SIG-M5 treated with dmso at 0.1 percent for 504 hours (cell line): Measurements from ENCODE around the gene BAIAP3.
"Not testable (repeated sequence)": the region's sequence is repeated elsewhere in the genome, so short reads cannot be mapped to it uniquely, and the experiment has no call there.

Experiments
- DNase-seq: peaks from one replicate; lab custom pipeline; 2025; ENCODE audit not compliant: unreplicated experiment; lab: John Stamatoyannopoulos, UW

Gene BAIAP3

GRCh38 chr16:1315081-1316032 lies 18.1 kb upstream of the BAIAP3 start:
- no peak for DNase-seq

GRCh38 chr16:1316033-1316405 lies 17.4 kb upstream of the BAIAP3 start:
- no peak for DNase-seq

DNA sequence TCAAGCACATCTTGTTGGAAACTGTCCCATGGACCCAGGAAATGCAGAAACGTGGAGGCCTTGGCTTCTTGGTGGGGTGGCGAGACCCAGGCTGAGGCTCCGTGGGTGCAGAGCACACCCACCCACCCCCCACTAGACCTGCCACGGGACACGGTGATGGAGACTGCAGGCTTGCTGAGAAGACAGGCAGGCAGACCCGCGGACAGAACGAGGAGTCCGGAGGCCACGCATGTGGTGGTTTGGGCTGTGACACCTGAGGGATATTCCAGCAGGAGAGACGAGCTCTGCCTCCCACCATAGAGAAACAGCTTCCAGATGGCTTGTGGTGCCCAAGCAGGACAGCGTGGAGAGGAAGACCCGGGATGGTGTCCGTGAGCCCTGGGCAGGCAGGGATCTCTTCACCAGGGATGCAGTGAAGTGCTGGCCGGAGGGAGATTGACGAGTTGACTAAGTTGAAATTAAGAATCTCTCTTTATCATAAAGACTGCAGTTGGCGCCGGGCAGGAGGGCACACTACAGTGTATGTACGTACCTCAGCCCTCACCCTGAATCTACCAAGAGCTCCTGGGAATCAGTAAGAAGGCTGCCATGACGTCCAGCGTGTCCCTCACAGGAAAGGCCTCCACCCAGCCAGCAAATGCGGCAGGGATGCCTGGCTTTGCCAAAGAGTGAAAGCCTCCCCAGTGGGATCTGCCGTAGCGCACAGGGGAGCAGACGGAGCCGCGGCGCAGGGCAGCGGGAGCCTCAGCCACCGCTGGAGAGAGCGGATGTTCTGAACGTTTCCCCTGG lies 15.8 kb upstream of the BAIAP3 start:
- DNase-seq: no peak

- no peak for DNase-seq
Observed at GRCh38 chr16:1318268-1318545, 15.2 kb upstream of the BAIAP3 start.

- DNase-seq: no peak
Observed at GRCh38 chr16:1319041-1319440, 14.4 kb upstream of the BAIAP3 start.

- DNase-seq: no peak
Observed at GRCh38 chr16:1320097-1320496, 13.3 kb upstream of the BAIAP3 start.

DNA sequence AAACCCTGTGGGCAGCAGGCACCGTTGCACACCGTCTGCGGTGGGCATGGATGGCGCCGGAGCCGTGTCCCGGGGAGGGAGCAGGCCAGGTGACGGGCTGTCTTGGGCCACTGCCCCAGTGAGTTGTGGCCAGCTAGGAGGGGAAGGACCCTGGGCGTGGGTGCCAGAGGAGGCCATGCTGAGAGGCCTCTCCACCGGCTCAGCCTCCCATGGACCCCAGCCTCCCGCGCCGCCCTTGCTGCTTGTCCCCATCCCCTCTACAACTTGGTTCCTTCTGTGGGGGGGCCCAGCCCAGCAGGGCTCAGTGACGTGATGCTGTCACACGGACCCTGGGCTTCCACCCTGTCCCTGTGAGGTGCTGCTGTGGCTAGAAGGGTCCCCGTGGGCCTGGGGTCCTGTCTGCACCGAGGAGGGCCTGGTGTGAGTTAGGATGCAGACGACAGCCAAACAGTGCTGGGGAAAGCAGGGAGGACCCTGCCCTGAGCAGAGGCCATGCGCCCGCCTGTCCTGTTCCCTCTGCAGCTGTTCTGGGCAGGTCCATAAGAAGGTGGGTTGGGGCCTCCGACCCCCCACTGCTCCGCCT lies 12.7 kb upstream of the BAIAP3 start:
- no peak for DNase-seq

- DNase-seq: no peak
Observed at GRCh38 chr16:1322407-1322806, 11.0 kb upstream of the BAIAP3 start.

GRCh38 chr16:1323296-1324239 lies 9.9 kb upstream of the BAIAP3 start:
- no peak for DNase-seq

DNA sequence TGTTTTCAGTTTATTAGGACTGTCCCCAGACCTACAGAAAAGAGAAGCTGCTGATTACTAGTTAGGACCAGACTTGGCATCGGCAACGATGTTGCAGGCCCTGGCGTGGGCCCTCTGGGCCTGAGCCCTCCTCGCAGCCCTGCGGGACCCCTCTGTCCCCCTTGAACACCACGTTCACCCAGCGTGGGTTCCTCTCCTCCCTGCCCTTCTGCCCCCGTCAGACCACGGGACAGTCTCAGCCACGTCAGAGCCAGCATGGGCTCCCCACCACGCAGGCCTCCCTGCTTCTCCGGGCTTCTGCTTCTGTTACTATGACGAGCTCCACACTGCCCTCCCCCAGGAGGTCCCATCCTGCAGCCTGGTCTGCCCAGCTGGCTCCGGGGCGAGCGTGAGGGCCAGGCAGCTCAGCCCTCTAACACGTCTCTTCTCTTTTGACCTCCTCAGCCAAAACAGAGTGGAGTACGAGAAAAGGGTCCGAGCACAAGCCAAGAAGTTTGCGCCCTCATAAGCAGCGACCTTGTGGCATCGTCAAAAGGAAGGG lies 9.1 kb upstream of the BAIAP3 start:
- DNase-seq: no peak

GRCh38 chr16:1325261-1325660 lies 8.2 kb upstream of the BAIAP3 start:
- DNase-seq: no peak

GRCh38 chr16:1325673-1326371 lies 7.6 kb upstream of the BAIAP3 start:
- no peak for DNase-seq

GRCh38 chr16:1326391-1326790 lies 7.1 kb upstream of the BAIAP3 start:
- DNase-seq: no peak

GRCh38 chr16:1326946-1327618 lies 6.4 kb upstream of the BAIAP3 start:
- DNase-seq: no peak

- no peak for DNase-seq
Observed at GRCh38 chr16:1327619-1327947, 5.9 kb upstream of the BAIAP3 start.

DNA sequence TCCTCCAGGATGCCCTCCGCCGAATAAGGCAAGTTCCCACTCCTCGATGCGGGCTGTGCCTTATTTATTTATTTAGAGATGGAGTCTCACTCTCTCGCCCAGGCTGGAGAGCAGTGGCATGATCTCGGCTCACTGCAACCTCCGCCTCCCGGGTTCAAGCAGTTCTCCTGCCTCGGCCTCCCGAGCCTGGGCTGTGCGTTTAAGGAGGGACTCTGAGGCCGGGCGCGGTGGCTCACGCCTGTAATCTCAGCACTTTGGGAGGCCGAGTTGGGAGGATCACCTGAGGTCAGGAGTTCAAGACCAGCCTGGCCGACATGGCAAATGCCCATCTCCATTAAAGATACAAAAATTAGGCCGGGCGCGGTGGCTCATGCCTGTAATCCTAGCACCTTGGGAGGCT lies 5.3 kb upstream of the BAIAP3 start:
- not testable (repeated sequence) for DNase-seq

DNA sequence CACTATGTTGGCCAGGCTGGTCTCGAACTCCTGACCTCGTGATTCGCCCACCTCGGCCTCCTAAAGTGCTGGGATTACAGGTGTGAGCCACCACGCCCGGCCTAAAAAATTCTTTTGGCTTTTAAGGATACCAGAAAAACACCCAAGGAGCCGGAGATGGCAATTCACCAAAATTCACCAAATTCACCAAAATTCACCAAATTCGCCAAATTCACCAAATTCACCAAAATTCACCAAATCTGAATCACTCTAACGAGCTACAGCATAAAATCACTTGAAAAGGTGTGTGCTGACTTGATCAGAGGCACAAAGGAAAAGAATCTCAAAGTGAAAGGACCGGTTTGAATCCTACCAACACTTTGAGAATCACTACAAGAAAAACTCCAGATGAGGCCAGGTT lies 4.5 kb upstream of the BAIAP3 start:
- not testable (repeated sequence) for DNase-seq

- no peak for DNase-seq
Observed at GRCh38 chr16:1330260-1330914, 3.1 kb upstream of the BAIAP3 start.
